Breast epithelium (tissue), 4 donors: ENCODE data around the gene GLI3. TPM values are rescaled to one million over a fixed set of nuclear protein-coding genes. Genes with fewer than 3 reads are reported as not detected.

ENCODE experiments used
- DNase-seq, 2 donors: peaks; one replicate each; pipeline ENCODE4 v3.0.0-alpha.2; 2019; ENCODE audit warnings: low spot score in 2 of 2
- H3K27ac ChIP-seq, 2 donors: fragments of 200-600 bp; sonication (generic) in 1 of 2; one replicate each; pipeline ENCODE4 v1.5.1; 2016 to 2019; ENCODE audit warnings: mild to moderate bottlenecking in 1 of 2
- H3K27me3 ChIP-seq, 2 donors: fragments of 200-600 bp; sonication (generic) in 1 of 2; one replicate each; pipeline versions ENCODE4 v1.5.1 to v1.6.0; 2017 to 2019; ENCODE audit warnings: control low read depth in 1 of 2, mild to moderate bottlenecking in 1 of 2
- H3K36me3 ChIP-seq: fragments of 200-600 bp; one replicate; pipeline ENCODE4 v1.5.1; 2019
- H3K4me1 ChIP-seq, 2 donors: fragments of 200-600 bp; sonication (generic); one replicate each; pipeline ENCODE4 v1.5.1; 2016 to 2019; ENCODE audit warnings: control low read depth in 1 of 2
- H3K4me3 ChIP-seq, 3 donors: fragments of 200-600 bp; sonication (generic); 1 replicate in 2 of 3; 2 replicates in 1 of 3; pipeline ENCODE4 v1.5.1; 2016 to 2019; ENCODE audit warnings: mild to moderate bottlenecking in 3 of 3, moderate library complexity in 2 of 3
- H3K9me3 ChIP-seq, 2 donors: fragments of 200-600 bp; sonication (generic) in 1 of 2; one replicate each; pipeline ENCODE4 v1.5.1; 2016 to 2019; ENCODE audit warnings: control low read depth in 1 of 2
- CTCF ChIP-seq, 3 donors: fragments of 450-650 bp; IDR thresholded peaks; one replicate each; pipeline ENCODE4 v1.5.1; 2016 to 2017; ENCODE audit warnings: antibody characterized with exemption in 3 of 3, mild to moderate bottlenecking in 3 of 3, moderate library complexity in 3 of 3
- POLR2A ChIP-seq: fragments of 450-650 bp; IDR thresholded peaks from one replicate; pipeline ENCODE4 v1.6.1; 2016; ENCODE audit warnings: antibody characterized with exemption, mild to moderate bottlenecking, moderate library complexity
- POLR2AphosphoS5 ChIP-seq, 3 donors: sonication (generic); formaldehyde crosslinking; IDR thresholded peaks; one replicate each; pipeline ENCODE4 v1.6.1; 2017; ENCODE audit warnings: antibody characterized with exemption in 3 of 3
- intact Hi-C: fragments of 100-400 bp; cut with DNase I; formaldehyde crosslinking; loops from one replicate; pipeline ENCODE4 v1.15.1; 2023; ENCODE audit warnings: low total_unique reads
- total RNA-seq, 3 donors: library from RNA; depleted of rRNA; stranded (reverse); fragments of >200 nt; gene quantifications; one replicate each; pipeline ENCODE4 v1.1.0, GENCODE V29; 2016

The GLI3 gene
- total RNA-seq, 3 donors from 2014 or later = 10.2 to 29.9 (median 22.6) TPM

- H3K4me1 ChIP-seq = no peaks in the 10 kb centered on the region
- no peaks in the 10 kb centered on the region for H3K36me3 ChIP-seq
- intact Hi-C loops = no loop called here
- TF ChIP-seq POLR2A (no peak), CTCF (IDR thresholded peaks at IDR 0.05) (no peak), POLR2AphosphoS5 (IDR thresholded peaks at IDR 0.05) (no peak)
- no peaks in the 10 kb centered on the region for H3K9me3 ChIP-seq
- no peaks in the 10 kb centered on the region for H3K27me3 ChIP-seq
- no peak overlapping the region for H3K4me3 ChIP-seq
- H3K27ac ChIP-seq = no peak overlapping the region
- DNase-seq = no peak
Observed at GRCh38 chr7:41918597-41918996, 318.4 kb downstream of the GLI3 start.

DNA sequence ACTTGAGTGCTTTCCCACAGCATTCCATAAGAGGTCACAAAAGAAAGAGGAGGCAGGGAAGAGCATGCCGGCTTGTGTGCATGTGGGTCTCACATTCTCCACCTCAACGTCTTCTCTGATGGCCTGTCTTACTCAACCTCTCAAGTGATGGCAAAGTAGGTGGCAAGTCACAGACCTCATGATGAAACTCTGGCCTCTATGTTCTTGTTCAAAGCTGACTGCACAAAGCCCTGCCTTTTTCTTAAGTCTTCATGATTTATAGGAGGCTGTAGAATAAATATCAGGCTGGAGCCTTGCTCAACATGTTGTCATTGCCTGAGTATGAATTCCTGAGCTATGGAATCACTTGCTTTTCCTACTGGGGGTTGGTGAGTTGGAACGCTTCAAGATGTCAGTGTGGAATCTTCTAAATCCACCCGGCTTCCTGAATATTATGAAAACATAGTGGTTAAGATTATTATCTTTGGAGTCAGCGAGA lies 320.5 kb downstream of the GLI3 start:
- intact Hi-C loops = no loop called here

DNA sequence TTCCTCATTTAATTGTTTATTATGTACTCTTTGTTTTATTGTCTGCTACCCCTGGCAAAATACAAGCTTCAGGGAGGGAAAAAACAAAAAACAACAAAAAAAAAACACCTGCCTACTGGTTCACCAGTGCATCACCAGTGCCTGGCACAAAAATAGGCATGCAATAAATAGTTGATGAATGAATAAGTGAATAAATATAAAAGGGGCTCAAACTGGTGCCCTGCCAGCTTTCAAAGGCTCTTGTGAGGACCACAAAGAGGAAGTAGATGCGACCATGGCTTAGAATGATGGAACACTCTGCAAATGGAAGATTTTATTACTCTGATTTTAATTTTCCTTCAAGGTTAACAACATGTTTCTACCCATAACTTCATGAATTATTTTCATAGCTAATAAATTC lies 321.1 kb downstream of the GLI3 start:
- H3K9me3 ChIP-seq = no peaks in the 10 kb centered on the region
- no peak for DNase-seq
- no peaks in the 10 kb centered on the region for H3K36me3 ChIP-seq
- no peak for TF ChIP-seq POLR2AphosphoS5 (IDR thresholded peaks at IDR 0.05)
- TF ChIP-seq POLR2A = no peak
- no peak for TF ChIP-seq CTCF (IDR thresholded peaks at IDR 0.05)
- H3K4me3 ChIP-seq = no peak overlapping the region
- H3K27me3 ChIP-seq = no peaks in the 10 kb centered on the region
- intact Hi-C loops = no loop called here
- no peaks in the 10 kb centered on the region for H3K4me1 ChIP-seq
- peak overlapping the region in 1 of 2 donors; percentile 45 for H3K27ac ChIP-seq

More for the DNA sequence above, 320.5 kb downstream of the GLI3 start:
- TF ChIP-seq POLR2AphosphoS5 (IDR thresholded peaks at IDR 0.05) (peak; percentile 35 to 75 (median 71)), POLR2A (no peak)
- Histone ChIP-seq H3K4me3 (no peak overlapping the region), H3K36me3 (no peaks in the 10 kb centered on the region), H3K9me3 (no peaks in the 10 kb centered on the region), H3K27ac (peak overlapping the region; percentile 45 to 57), H3K27me3 (no peaks in the 10 kb centered on the region), H3K4me1 (no peaks in the 10 kb centered on the region)
- DNase-seq = peak in 1 of 2 donors; percentile 30

DNA sequence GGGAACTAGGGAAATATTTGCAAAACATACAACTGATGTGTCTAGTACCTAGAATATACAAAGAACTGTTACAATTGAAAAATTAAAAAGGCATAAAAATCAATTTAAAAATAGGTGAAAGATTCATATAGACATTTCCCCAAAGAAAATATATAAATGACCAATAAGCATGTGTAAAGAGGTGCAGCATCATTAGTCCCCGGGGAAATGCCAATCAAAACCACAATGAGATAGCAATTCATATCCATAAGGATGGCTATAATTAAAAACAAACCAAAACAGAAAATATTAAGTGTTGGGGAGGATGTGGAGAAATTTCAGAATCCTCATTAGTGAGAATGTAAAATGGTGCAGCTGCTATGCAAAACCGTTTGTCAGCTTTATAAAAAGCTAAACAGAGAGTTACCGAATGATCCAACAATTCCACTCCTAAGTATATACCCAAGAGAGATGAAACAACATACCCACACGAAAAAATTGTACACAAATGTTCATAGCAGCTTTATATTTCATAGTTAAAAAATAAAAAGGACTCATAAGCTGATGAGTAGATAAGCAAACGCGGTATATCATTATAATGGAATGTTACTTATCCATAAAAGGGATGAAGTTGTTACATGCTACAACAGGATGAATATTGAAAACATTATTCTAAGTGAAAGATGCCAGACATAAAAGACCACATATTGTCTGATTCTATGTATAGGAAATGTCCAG lies 324.0 kb downstream of the GLI3 start:
- DNase-seq = no peak
- H3K4me3 ChIP-seq = no peak overlapping the region
- TF ChIP-seq POLR2AphosphoS5 (IDR thresholded peaks at IDR 0.05) = no peak
- TF ChIP-seq POLR2A = no peak
- no peak for TF ChIP-seq CTCF (IDR thresholded peaks at IDR 0.05)

GRCh38 chr7:41912426-41912825 lies 324.6 kb downstream of the GLI3 start:
- H3K36me3 ChIP-seq = no peaks in the 10 kb centered on the region
- no peak overlapping the region for H3K4me3 ChIP-seq
- TF ChIP-seq POLR2AphosphoS5 (IDR thresholded peaks at IDR 0.05) = no peak
- TF ChIP-seq POLR2A = no peak
- H3K4me1 ChIP-seq = no peaks in the 10 kb centered on the region
- intact Hi-C loops = no loop called here
- no peak for DNase-seq
- no peaks in the 10 kb centered on the region for H3K9me3 ChIP-seq
- peak overlapping the region; percentile 15 to 55 for H3K27ac ChIP-seq
- no peaks in the 10 kb centered on the region for H3K27me3 ChIP-seq

More for the DNA sequence above, 324.0 kb downstream of the GLI3 start:
- intact Hi-C loops = no loop called here
- Histone ChIP-seq H3K4me1 (no peaks in the 10 kb centered on the region), H3K27me3 (no peaks in the 10 kb centered on the region), H3K36me3 (no peaks in the 10 kb centered on the region), H3K9me3 (no peaks in the 10 kb centered on the region), H3K27ac (no peak overlapping the region)

- DNase-seq = no peak
- Histone ChIP-seq H3K27ac (peak overlapping the region; percentile 15 to 55), H3K36me3 (no peaks in the 10 kb centered on the region), H3K4me3 (no peak overlapping the region), H3K4me1 (no peaks in the 10 kb centered on the region), H3K9me3 (no peaks in the 10 kb centered on the region), H3K27me3 (no peaks in the 10 kb centered on the region)
- intact Hi-C loops = no loop called here
- no peak for TF ChIP-seq POLR2AphosphoS5 (IDR thresholded peaks at IDR 0.05)
- no peak for TF ChIP-seq POLR2A
- TF ChIP-seq CTCF (IDR thresholded peaks at IDR 0.05) = no peak
Observed at GRCh38 chr7:41911792-41912191, 325.2 kb downstream of the GLI3 start.
